Measurements from ENCODE around the gene DCDC1.

Gene DCDC1

DNA sequence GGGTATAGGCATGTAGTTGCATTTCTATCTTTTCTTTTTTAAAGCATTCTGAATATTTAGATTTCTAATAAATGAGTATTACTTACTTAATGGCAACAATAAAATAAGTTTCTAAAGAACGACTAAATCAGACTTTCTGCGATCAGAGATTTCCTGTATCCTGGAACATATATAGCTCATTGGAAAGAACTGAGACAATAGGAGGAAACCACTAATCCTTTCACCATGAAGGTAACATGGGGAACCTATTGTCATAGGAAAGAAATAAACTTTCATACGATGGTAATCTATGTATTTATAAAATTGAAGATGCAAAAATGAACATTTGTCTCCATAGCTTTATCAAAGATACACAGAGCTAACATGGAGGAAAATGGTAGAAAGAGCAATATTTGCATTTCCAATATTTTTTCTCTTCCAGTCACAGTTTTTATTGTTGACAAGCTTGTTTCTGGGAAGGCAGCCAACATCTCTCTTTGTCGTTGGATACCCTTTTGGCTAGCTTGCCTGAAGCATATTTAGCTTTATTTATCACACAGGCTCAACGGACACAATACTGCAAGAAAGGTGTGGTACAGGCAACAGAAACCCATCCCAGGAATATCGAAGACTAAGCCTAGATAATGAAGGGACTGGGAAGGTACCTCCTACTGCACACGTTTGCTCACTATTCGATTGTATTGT lies 490.1 kb downstream of the DCDC1 start:
- no peak for FAIRE-seq

DNA sequence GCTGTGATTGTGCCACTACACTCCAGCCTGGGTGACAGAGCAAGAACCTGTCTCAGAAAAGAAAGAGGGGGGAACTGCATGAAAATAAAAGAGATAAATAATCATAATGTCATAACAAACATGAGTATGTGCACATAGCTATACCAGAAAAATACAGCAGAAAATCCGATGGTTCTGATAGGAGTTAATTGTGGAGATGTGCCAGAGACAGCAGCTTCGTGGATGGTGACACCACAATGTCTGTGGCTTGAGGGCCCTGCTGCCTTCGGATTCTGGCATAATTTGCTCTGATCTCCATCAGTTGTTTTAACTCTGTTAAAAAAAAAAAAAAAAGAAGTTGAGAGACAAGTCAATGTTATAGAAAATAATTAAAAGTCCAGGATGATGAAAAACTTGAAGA lies 491.1 kb downstream of the DCDC1 start:
- no peak for FAIRE-seq

DNA sequence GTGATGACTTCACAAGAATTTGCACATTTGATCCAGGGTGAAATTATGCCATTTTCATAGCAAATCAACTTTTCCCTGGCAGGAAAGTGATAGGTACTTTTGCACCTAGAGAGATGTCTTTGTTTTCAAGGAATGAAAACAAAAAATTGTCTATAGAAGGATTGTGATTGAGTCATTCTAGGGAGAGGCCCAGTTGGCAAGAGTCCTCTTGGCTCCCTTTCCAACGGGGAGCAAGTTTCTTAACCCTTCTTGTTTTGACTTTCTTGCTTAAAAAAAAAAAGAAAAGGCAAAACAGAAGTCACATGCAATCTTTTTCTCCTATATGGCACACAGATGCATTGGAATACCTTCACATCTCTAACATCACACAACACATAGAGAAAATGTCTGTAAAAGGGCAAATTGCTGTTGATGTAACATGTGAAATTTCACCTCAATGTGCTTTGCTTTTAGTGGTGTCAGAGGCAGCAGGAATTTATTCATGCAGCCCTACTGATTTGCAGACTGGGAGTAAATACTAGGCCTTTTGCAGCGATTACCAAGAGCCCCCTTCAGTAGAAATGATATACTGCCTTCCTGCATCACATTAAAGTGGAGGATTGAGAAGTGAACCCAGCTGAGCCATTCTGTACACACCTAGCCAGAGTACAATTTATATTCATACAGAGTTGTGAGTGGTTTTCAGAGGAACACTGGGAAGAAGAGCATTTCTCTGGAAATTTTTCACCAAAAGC lies 492.7 kb downstream of the DCDC1 start:
- FAIRE-seq: no peak

DNA sequence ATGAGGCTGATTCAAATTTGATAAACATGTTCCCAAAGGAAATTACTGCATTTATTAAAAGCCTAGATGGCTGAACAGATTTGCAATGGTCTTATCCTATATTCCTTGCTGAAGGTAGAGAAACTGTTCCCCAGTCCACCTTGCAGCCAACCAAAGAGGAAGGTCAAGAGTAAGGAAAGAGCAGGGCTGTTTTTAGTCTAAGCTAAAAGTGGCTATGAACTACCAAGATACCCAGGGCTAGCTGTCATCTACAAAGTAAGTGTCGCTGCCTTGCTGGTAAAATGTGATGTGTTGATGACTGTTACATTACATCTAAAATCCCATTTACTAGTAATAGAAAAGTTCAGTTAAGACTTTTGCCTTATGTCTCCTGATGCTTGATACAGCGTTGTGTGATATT lies 493.3 kb downstream of the DCDC1 start:
- FAIRE-seq: no peak

DNA sequence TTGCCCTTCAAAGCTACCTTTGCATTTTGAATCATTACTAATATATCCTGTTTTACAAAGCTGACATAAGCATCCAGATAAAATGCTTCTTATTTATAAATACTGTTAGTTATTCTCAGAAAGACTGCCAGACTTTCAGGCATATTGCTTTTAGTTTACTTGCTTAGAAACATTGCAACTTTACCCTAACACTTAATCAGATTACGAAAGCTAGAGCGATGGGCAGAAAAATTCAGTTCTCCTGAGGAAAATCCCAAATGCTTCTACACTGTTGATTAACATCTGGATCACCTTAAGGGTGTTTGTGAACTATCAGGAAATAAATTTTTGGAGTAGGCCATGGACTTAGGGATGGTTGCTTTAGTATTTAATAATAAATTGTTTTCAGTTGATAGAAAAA lies 493.7 kb downstream of the DCDC1 start:
- no peak for FAIRE-seq

DNA sequence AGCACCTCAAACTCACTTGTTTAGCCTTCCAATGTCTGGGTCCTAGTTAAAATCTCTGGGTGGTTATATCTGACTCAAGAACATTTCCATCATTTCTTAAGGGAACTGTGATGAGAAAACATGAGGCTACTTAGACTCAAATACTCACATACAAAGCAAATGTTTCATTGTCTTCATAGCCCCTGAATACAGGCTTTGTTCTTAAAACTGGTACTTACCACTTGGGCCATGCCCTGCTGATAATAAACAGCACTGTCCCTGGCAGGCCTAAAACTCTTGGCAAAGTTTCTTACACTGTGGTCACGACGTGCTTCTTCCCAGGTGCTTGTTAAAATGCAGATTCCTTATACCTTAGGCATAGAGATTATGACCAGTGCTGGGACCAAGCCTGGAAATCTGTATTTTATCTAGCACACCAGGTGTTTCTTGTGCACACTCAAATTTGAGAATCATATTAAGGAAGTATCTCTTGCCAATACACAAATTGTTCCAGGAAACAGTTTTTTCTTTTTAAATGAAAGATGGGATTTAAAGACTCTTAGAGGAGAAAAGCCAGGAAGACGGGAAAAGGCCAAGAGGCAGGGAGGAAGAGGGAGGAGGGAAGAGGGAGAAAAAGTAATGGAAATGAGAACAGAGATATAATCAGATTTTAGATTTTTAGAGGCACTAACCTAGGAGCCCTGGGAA lies 495.5 kb downstream of the DCDC1 start:
- no peak for FAIRE-seq

DNA sequence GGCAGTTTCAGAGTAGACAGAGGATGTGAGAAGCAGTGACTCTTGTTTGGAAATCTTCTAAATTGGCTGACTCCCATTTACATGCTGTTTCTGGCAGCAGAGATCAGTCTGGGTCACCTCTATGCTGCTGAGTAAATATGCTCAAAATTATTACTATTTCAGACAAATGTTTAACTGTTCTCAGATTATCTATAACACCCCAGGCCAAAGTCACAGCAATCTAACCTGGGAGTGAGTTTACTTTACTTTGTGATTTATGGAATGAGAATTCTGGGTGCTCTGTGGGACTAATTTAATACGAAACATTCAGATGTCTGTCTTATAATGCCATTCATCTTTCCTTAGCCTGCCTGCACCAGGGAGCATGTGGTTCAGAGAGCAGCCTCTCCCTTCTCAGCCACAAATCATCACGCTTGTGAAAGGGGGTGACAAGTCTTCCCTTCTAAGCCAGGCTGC lies 500.9 kb downstream of the DCDC1 start:
- no peak for FAIRE-seq

DNA sequence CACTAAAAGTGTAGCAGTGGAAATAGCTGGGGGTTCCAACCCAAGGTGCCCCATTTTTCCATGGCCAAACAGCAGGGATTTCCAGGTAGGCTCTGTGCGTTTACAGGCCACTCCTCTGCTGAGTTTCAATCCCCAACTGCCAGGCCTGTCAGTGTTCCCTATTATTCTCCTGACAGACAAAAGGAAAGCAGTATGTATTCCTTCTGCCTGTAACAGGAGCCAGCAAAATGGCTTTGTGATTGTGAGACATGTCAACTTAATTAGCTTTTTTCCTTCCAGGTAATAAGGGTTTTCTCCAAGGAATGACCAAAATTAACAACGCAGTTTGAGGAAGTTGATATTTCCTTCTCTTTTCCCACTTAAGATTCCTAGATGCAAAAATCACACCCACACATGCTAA lies 506.3 kb downstream of the DCDC1 start:
- no peak for FAIRE-seq

DNA sequence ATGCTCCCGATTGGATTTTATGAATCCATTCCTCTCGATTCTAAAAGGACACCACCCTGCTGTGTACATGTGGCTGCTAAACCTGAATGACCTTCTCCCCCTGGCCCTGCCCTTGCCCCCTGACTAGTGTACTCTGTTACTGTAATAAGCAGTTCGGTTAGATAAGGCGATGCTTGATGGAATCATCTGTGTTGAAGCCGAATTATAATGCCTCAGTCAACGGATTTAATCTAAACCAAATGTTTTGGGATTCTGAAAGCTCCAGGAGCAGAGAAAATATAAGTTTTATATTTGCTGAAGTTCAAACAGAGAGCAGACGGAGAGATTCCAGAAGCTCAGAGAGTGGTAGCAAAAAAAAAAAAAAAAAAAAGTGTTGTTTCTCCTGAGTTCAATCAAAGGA lies 508.0 kb downstream of the DCDC1 start:
- FAIRE-seq: no peak

DNA sequence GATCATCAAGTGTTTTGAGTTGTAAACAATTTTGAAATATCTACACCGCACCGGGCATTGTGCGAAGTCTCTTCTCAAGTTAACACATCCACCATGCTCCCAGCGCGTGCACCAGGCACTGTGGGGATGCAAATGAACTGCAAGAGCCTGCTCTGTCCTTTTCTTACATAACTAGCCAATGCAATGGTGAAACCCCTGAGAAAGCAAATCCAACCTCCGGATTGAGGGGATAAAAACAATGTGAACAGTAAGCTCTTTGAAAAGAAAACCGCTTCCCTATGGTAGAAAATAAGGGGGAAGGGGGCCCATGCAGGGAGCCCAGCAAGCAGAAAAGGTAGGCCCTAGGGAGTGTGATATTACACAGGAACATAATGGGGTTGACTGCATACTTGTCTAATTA lies 508.5 kb downstream of the DCDC1 start:
- FAIRE-seq: no peak

DNA sequence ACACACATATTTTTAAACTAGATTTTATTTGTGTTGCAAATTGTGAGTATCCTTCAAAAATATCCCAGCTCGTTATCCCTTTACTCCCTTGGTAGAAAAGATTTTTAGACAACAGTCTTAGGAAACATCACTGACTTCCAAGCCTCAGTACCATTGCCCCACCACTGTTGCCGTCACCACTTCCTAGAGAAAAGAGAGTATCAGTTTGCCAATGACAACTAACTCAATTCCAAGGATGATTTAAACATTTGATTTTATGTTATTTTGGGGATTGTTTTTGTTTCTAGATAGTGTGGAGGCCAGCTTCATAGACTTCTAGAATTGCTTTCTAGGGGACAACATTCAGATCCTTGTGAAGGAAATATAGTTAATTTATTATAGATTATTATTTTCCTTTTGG lies 509.4 kb downstream of the DCDC1 start:
- FAIRE-seq: no peak

DNA sequence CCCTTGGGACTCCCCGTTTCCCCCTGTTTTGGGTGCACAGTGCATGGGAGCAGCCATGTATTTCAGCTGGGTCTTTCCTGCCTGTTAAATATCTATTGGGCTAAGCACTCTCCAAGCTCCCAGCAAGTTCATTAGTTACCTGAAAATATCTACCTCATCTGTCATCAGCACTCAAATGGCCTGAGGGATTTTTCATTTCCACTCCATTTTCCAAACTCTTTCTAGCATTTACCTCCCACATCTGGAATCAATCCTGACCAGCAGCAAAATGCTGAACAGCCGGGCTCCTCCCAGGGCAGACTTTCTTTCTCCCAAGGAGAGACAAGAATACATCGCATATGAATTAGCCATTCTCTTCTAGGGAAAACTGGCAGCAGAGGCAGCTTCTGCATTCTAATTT lies 509.9 kb downstream of the DCDC1 start:
- no peak for FAIRE-seq

DNA sequence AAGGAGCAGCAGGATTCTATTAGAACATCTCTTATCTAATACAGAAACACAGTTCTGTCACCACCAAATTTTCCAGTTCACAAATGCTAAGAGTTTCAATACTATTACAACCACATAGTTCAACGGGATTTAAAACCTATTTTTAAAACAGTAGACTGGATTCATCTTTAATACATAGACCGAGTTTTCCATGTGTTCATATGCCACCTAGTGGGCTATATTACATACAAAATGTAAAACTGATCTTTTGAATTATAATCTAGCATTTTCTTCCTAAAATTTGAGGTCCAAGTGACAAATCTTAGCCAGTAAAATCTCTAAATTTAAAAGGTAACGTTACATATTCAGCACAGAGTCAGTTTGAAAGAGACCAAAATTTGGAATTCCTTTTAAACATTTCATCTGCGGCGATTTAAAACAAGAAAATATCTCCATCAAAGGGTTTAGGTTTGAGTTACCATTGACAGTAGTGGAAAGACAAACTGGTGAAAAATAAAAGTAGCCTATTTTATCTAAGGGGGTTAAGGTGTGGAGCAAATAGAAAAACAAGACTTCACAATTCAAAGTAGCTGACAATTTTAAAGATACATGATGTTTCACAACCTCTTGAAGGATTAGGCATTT lies 514.0 kb downstream of the DCDC1 start:
- peak; percentile 25 for FAIRE-seq

DNA sequence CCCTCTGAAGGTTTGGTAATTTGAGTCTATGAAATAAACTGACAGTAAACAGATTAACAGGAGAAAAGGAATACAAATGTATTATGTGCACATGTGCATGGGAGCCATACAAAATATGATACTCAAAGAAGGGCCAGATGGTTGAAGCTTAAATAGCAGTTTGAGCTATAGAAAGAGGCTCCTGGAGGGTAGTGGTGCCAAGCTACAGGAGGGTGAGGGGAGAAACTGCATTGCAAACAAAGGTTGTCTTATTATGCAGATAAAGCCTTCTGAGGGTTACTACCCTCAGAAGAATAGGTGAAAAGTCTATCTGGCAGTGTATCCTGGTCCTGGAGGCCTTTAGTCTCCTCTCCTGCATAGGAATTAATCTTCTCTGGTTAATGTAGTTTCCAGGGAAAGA lies 516.1 kb downstream of the DCDC1 start:
- no peak for FAIRE-seq

DNA sequence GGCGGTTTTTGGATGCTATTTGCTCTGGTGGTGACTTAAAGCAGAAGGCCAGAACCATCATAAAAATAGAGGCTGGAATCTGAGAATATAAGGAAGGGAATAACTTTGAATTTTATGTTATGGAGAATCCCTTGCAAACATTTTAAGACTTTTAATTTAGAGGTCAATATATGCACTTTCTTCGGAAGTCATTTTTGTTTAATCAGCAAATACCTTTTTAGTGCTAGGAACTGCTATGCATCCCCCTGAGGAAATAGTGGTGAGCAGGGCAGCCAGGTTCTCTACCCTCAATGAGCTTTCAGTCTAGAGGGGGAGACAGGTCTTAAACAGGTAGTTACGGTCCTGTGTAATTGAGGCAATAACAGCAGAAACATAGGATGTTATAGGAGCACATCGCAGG lies 516.9 kb downstream of the DCDC1 start:
- FAIRE-seq: no peak

DNA sequence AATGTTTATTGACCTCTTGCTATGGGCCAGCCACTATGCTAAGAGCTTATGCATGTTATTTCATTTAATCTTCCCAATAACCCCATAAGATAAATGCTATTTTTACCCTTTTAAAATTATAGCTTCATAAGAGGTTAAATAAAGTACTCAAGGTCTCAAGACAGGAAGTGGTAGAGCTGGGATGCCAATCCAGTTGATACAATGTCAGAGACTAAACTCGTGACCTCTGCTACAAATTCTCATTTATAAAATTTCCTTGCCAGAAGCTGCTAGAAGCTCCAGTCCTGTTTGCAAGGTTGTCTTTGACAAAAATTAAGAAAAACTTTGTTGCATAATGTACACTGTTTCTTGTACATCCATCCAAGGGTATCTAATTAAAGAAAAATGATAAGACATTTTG lies 517.4 kb downstream of the DCDC1 start:
- no peak for FAIRE-seq

DNA sequence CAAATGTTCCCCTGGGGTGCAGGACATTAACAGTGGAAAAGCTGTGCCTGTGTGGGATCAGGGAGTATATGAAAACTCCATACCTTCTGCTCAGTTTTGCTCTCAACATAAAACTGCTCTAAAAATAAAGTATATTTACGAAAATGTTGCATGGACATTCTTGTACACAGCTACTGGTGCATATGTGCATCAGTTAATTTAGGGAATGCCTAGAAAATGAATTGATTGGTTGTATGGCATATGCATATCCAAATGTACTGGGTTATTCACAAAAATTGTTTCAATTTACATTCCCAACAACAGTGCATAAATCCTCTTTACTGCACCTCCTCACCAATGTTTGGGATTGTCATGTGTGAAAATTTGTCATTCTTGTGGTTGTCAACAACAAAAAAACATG lies 532.3 kb downstream of the DCDC1 start:
- no peak for FAIRE-seq

DNA sequence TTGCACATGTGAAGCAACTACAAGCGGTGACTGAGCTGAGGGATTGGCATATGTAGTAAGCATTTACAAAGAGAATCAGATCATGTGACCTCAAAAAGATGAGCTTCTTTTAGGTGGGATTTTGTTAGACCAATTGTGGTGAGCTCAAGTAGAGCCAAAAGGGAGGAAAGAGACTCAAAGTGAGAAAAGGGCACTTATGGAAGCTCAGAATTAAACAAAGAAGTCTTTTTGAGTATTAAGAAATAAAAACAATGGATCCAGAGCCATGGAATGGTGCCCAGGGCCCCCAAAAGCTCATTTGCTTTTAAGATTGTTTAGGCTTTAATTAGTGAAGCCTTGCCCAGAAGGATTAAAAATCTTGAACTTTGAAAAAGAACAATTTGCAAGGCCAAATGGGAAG lies 536.7 kb downstream of the DCDC1 start:
- no peak for FAIRE-seq

DNA sequence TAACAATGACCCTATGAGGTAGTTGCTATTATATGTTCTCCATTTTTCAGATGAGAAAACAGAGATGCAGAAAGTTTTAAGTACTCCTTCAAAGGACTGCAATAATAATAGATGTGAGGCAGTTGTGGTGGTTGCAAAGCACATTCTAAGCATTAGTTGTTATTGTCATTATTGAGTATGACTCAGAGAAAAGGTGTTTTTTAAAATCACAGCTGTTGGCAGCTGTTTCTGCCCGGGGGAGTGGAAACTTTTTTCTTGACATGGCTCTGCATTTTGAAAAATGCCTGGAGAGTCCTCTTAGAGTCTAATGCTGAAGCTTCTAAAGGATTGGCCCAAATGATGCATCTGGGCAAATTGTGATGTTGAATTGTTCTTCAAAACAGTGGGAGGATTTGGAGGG lies 538.9 kb downstream of the DCDC1 start:
- FAIRE-seq: no peak

DNA sequence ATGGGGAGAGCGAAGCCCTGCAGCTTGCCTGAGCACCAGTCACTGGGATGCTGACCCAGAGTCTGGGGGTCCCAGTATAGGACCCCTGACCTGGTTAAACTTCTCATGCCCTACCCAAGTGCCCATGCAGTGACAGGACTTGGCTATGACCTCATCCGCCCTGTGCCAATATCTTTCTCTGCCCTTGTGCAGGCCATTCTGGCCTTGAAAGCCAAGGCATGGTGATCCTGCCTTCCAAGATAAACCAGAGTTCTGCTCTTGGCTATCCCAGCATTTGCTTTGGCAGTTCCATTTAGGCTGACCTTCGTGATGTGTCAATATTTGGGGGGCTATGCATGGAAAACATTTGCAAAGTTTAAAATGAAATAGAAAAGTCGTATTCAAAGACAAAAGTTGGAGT lies 542.6 kb downstream of the DCDC1 start:
- no peak for FAIRE-seq

DNA sequence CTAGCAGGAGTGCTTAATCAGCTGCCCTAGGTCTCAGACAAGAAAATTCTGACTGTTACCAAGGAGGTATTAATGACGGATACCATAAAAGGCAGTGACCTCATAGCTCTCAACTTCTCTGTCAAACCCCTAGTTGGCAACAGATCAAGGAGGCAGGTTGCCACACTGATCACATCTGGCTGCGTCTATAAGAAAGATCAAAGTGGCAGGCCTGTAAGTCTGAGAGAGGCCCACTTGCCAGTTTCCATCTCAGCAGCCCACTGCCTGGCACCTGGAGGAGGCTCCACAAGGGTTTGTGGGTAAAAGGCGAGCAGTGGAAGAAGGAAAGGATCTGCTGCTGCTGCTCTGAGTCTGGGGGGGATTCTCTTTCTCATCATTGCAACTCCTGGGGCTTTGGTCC lies 543.8 kb downstream of the DCDC1 start:
- no peak for FAIRE-seq

DNA sequence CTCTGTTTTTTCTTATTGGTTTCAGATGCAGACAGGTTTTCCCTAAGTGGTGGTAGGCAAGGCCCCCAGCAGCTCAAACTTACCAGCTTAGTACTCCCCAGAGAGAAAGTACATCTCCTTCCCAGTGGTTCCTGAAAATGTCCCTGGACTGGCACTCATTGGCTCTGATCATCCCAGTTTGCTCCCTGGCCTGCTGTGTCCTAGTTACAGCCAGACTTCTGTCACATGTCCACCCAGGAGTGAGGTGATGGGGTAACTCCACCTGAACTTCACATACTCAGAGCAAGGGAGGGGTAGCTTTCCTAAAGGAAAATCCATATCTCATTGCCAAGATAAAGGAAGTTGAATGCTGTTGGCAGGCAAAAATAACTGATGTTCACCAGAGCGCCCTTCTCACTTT lies 546.4 kb downstream of the DCDC1 start:
- FAIRE-seq: no peak

DNA sequence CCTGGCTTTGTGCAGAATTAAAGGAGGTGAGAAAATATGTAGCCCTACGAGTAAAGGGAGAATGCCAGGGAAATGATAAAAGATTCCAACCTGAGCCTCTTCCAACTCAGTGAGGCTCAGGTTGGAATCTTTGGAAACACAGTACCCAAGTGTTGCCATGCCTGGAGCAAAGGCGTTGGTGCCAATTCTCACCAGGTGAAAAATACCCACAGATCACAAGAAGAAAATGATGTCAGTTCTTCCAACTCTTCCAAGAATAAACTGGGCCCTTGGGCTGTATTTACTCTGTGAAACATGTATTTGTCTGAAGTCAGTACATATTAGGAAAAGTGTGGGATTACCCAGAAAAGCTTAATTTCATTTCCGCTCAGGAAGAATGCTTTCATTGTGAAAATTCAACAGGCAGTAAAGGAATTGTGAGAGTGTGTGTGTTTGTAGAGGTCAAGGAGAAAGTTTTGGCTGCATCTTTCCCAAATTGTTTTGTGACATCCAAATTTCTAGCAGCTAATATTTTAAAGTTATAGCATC lies 548.0 kb downstream of the DCDC1 start:
- no peak for FAIRE-seq

DNA sequence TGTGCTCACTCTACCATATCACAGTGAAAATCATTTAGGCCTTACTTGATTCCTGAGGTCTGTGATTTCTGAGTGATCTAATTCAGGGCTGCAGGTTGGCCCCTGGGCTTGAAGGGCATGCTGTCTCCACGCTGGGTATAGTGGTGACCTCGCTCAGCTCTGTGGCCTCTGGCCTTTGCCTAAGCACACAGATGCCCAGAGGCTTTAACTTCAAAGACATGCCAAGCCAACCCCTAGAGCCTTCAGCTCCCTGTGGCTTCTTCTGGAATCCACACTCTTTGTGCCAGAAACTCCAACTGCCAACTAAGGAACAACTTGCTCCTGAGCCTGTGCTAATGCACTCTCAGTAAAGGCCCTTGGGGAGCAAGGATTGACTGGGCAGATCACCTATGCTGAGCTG lies 550.8 kb downstream of the DCDC1 start:
- no peak for FAIRE-seq
